Activated naive CD8-positive, alpha-beta T cell treated with anti-CD3 and anti-CD28 coated beads, Interleukin-2, amount 10 ng/mL, durations not matched to agents 7 days and 5 days (primary cell): ENCODE results near the gene DACT3. TPM values are rescaled to one million over a fixed set of nuclear protein-coding genes. Genes with fewer than 3 reads are reported as not detected.

Experiments used
- ATAC-seq: fragments of 150-1000 bp; cut with Tn5 transposase; one replicate; pipeline ENCODE4 v1.10.0; 2021; ENCODE audit warnings: low read depth, moderate library complexity
- POLR2A ChIA-PET: fragments of 350-600 bp; sonication (Branson Sonifier 250); formaldehyde crosslinking; loops from one replicate; lab custom pipeline; 2021; ENCODE audit warnings: antibody characterized with exemption; lab: Charles Lee
- DNase-seq: peaks from one replicate; pipeline ENCODE4 v3.0.0; 2021
- H3K27ac Mint-ChIP-seq: one replicate; pipeline ENCODE4 v1.8.0; 2022; ENCODE audit warnings: mild to moderate bottlenecking, mixed read lengths
- H3K27me3 Mint-ChIP-seq: one replicate; pipeline ENCODE4 v1.8.0; 2022; ENCODE audit warnings: mild to moderate bottlenecking, moderate library complexity, mixed read lengths
- H3K36me3 Mint-ChIP-seq: one replicate; pipeline ENCODE4 v1.8.0; 2021; ENCODE audit warnings: mild to moderate bottlenecking, mixed read lengths
- H3K4me1 Mint-ChIP-seq: one replicate; pipeline ENCODE4 v1.8.0; 2021; ENCODE audit warnings: mixed read lengths
- H3K4me3 Mint-ChIP-seq: one replicate; pipeline ENCODE4 v1.8.0; 2022; ENCODE audit warnings: mild to moderate bottlenecking, moderate library complexity, mixed read lengths
- H3K9me3 Mint-ChIP-seq: one replicate; pipeline ENCODE4 v1.8.0; 2021; ENCODE audit warnings: mixed read lengths
- total RNA-seq, 2 experiments: library from RNA; stranded (reverse); gene quantifications; one replicate each; pipeline ENCODE4 v1.2.3, GENCODE V29; 2021

DACT3 gene
- total RNA-seq, 2 experiments from 2014 or later, result 0.42 to 0.48 TPM

DNA sequence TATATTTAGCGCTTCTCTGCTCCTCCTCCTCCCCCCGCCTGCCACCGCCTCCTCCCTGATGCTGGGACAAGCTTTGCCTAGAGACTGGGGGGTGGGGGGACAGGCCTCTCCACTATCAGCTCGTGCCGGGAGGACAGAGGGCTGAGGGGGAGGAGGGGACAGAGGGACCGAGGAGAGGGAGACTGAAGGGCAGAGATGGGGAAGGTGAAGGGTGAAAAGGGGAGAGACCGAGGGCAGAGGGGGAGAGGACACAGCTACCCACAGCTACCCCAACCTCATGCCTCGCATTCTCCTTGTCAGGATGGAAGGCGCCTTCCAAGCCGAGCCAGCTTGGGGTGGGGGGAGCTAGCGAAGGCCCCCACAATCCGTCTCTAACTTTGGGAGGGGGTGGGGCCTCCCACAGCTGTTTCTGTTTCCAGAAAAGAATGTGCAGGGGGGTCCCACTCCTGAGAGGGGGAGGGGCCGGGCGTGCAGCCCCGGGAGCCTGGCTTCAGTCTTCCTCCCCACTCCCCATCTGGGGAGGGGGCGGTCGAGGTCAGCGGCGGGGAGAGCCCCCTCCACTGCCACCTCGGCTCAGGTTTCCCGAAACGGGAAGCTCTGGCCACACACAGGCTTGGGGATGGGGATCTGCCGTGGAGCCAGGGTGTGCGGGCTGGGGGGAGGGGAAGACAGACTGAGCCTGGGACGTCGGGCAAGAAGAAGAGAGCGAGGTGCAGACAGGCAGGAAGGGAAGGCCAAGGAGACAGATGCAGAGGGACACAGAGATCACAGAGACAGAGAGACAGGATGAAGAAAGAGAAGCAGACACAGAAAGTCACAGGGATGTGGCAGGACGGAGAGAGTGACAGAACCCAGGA lies 1.6 kb downstream of the DACT3 start:
- peaks cover 15% of the 10 kb centered on the region for H3K4me1 Mint-ChIP-seq
- no peaks in the 10 kb centered on the region for H3K36me3 Mint-ChIP-seq
- DNase-seq (no peak), ATAC-seq (no peak)
- H3K9me3 Mint-ChIP-seq, result no peaks in the 10 kb centered on the region
- peak overlapping the region; percentile 60 for H3K4me3 Mint-ChIP-seq
- peaks cover 36% of the 10 kb centered on the region for H3K27me3 Mint-ChIP-seq
- peak overlapping the region; percentile 32 for H3K27ac Mint-ChIP-seq
- POLR2A ChIA-PET, result no interaction called here

DNA sequence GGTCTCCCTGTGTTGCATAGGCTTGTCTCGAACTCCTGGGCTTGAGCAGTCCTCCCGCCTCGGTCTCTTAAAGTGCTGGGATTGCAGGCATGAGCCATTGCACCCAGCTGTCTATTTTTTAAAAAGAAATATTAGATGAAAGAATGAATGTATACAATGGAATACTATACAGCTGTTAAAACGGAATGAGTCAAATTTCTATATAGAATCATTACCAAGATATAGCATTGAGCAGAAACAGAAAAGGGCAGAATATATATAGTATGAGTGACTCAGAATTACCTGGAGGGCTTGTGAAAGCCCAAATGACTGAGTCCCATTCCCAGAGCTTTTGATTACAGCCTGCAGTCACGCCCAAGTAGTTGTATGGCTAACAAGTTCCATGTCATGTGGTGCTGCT lies 4.4 kb downstream of the DACT3 start:
- Mint-ChIP-seq H3K27me3 (peaks cover 48% of the 10 kb centered on the region), H3K36me3 (no peaks in the 10 kb centered on the region), H3K4me3 (no peak overlapping the region), H3K9me3 (no peaks in the 10 kb centered on the region), H3K27ac (no peak overlapping the region), H3K4me1 (peaks cover 13% of the 10 kb centered on the region)
- DNase-seq, result no peak
- no peak for ATAC-seq
- POLR2A ChIA-PET, result no interaction called here

DNA sequence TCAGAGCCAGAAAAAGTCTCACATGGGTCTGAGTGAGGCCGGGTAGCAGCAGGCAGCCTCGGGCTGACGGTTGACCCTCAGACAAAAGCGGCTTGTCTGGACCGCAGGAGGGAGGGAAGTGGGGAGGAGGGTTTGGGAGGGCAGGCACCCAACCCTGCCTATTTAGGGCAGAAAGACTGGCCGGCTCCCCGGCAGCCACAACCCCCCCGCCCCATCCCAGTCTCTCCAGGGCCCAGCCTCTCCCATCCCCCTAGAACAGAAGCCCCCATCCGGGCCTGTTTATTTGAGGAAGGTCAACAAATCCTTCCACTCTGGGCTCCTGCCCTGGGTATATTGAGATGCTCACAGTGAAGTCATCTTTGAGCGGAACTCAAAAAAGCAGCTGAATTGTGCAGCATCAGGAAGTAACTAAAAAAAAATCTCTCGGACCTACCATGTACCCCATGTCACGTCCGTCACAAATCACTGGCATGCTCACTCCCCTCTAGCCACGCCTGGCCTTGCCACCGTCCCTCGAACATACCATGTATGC lies 6.3 kb downstream of the DACT3 start:
- Mint-ChIP-seq H3K9me3 (no peaks in the 10 kb centered on the region), H3K36me3 (no peaks in the 10 kb centered on the region), H3K27me3 (peaks cover 59% of the 10 kb centered on the region), H3K4me1 (peaks cover 8% of the 10 kb centered on the region), H3K4me3 (no peak overlapping the region), H3K27ac (no peak overlapping the region)
- POLR2A ChIA-PET, result no interaction called here
- no peak for ATAC-seq
- no peak for DNase-seq

DNA sequence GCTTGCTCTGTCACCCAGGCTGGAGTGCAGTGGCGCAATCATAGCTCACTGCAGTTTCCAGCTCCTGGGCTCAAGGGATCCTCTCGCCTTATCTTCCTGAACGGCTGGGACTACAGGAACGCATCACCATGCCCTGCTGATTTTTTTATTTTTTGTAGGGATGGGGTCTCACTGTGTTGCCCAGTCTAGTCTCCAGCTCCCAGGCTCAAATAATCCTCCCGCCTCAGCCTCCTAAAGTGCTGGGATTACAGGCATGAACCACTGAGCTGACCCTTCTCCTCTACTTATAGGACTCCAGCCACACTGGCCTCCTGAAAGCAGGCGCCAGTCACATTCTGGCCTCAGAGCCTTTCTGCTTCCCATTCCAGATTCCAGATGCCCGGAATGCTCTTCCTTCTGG lies 10.5 kb downstream of the DACT3 start:
- POLR2A ChIA-PET, result no interaction called here
- H3K27ac Mint-ChIP-seq, result no peak overlapping the region
- peaks cover 63% of the 10 kb centered on the region for H3K27me3 Mint-ChIP-seq
- H3K36me3 Mint-ChIP-seq, result peaks cover 6% of the 10 kb centered on the region
- no peak overlapping the region for H3K4me3 Mint-ChIP-seq
- ATAC-seq, result no peak
- no peak for DNase-seq
- peaks cover 7% of the 10 kb centered on the region for H3K9me3 Mint-ChIP-seq
- H3K4me1 Mint-ChIP-seq, result peaks cover 11% of the 10 kb centered on the region

DNA sequence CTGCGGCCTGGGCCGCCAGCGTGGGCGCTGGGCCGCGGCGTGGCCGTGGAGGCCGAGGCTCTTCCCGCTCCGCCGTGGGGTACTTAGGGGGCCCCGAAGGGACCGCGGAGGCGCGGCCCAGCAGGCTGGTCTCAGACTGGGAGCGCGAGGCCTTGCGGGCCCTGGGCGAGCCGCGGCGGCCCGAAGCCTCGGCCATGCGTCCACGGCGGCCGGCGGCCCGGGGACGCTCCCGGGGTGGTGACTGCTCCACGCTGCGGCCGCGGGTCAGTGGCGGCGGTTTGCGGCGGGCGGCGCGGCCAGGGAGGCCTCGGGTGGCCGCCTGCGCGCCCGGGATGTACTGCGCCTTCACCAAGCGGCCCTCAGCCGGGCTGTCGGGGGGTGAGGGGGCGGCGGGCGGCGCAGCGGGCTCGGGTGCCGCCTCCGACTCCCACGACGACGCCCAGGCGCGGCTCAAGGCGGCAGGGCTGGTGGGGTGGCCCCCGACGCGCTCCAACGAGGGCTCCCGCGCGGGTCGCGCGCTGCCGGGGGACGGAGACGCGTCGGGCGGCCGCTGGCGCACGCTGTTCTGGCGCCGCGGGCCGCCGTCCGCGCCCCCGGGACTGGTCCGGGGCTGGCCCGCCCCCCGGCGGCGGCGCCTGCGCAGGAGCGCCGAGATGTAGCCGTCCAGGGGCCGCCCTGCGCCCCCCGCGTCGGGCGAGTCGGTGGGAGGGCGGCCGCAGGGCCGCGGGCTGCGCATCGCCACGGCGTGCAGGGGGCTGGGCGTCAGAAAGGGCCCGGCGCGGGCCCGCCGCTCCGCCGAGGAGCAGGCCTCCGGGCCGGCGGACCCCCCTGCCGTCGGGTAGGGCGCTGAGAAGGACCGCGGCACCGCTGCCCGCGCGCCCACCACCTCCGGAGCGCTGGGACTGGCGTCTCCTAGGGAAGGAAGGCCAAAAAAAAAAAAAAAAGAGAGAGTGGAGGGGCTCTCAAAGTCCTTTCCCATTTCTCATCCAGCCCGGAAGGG lies 11.7 kb downstream of the DACT3 start:
- POLR2A ChIA-PET, result interaction anchor here (0.6 kb wide), 1 partner anchor 1685 kb away, joined by 3 read pairs; no protein-coding TSS in a partner anchor
- ATAC-seq (no peak), DNase-seq (no peak)
- peaks cover 7% of the 10 kb centered on the region for H3K9me3 Mint-ChIP-seq
- peaks cover 62% of the 10 kb centered on the region for H3K27me3 Mint-ChIP-seq
- H3K36me3 Mint-ChIP-seq, result peaks cover 6% of the 10 kb centered on the region
- no peak overlapping the region for H3K4me3 Mint-ChIP-seq
- peaks cover 8% of the 10 kb centered on the region for H3K4me1 Mint-ChIP-seq
- no peak overlapping the region for H3K27ac Mint-ChIP-seq

DNA sequence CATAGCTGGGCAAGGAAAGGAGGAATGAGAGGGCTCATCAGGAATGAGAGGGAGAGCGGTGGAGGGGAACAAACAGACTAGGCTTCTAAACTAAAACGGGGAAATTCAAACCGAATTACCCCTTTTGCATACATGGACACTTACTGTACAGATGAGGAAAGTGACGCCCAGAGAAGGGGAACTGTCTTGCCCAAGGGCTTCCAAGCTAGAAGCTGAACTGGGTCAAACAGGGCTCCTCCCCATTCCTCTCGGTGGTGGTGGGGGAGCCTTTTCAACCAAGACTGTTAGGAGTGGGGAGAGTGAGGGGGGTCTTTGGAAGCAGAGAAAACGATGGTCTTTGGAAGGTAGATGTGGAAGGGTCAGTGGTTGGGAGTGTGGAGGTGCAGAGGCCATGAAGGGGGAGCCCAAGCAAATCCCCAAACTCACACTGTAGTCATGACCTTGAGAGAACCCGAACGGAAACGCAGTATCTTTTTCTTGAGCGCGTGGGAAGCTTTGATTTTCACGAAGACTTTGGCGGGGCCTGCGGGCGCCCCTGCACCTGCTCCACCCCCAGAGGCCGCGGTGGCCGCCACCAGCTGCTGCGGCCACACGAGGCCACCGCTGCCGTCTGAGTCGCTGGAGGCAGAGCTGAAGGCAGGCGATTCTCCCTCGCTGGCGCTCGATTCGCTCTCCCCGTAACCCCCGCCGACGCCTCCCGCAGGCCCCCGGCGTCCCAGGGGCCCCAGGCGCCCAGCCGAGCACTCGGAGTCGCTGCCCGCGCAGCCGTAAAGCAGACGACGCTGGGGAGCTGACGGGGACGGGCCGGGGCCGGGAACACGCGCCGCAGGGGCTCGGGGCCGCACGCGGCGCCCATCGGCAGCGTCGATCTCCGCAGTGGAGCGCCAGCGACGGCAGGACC lies 12.7 kb downstream of the DACT3 start:
- Mint-ChIP-seq H3K27me3 (peaks cover 60% of the 10 kb centered on the region), H3K27ac (peak overlapping the region; percentile 49), H3K4me3 (peak overlapping the region; percentile 18), H3K4me1 (peaks cover 6% of the 10 kb centered on the region), H3K36me3 (peaks cover 6% of the 10 kb centered on the region), H3K9me3 (peaks cover 7% of the 10 kb centered on the region)
- ATAC-seq, result no peak
- DNase-seq, result no peak
- POLR2A ChIA-PET, result interaction anchor here (0.6 kb wide), 2 partner anchors 35 to 1686 kb away, joined by 3 read pairs; no protein-coding TSS in a partner anchor

DNA sequence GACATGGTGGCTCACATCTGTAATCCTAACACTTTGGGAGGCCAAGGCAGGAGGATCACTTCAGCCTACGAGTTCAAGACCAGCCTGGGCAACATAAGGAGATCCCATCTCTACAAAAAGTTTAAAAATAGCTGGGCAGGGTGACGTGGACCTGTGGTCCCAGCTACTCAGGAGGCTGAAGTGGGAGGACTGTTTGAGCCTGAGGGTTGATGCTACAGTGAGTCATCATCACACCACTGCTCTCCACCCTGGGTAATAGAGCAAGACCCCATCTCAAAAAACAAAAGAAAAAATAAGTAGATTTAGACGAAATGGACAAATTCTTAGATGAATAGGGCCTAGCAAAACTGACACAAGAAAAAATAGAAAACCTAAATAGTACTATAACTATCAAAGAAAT lies 14.6 kb downstream of the DACT3 start:
- POLR2A ChIA-PET, result no interaction called here
- H3K27ac Mint-ChIP-seq, result no peak overlapping the region
- no peak for ATAC-seq

DNA sequence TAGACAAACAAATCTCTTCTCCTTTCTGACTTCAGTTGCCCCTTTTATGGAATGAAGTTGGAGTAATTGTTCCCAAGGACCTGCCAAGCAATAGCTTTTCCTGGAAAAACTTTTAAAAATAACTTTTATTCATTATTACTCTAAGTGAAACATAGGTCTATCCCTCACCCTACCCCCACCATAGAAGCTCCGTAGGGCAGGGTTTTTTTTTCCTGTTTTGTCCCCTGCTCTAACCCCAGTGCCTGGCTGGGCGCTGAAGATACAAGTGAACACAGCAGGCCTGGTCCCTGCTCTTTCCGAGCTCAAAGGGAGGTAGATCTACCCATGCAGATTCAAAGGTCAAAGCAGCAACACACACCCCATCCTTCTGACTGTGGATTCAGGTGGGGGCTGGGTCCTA lies 16.3 kb downstream of the DACT3 start:
- Mint-ChIP-seq H3K9me3 (peaks cover 7% of the 10 kb centered on the region), H3K4me3 (no peak overlapping the region), H3K36me3 (peaks cover 6% of the 10 kb centered on the region), H3K4me1 (peaks cover 4% of the 10 kb centered on the region), H3K27me3 (peaks cover 38% of the 10 kb centered on the region), H3K27ac (no peak overlapping the region)
- DNase-seq (no peak), ATAC-seq (no peak)
- POLR2A ChIA-PET, result no interaction called here

More for the DNA sequence above, 14.6 kb downstream of the DACT3 start:
- Mint-ChIP-seq H3K36me3 (peaks cover 6% of the 10 kb centered on the region), H3K27me3 (peaks cover 52% of the 10 kb centered on the region), H3K9me3 (peaks cover 7% of the 10 kb centered on the region), H3K4me3 (no peak overlapping the region), H3K4me1 (peaks cover 4% of the 10 kb centered on the region)
- DNase-seq, result no peak

DNA sequence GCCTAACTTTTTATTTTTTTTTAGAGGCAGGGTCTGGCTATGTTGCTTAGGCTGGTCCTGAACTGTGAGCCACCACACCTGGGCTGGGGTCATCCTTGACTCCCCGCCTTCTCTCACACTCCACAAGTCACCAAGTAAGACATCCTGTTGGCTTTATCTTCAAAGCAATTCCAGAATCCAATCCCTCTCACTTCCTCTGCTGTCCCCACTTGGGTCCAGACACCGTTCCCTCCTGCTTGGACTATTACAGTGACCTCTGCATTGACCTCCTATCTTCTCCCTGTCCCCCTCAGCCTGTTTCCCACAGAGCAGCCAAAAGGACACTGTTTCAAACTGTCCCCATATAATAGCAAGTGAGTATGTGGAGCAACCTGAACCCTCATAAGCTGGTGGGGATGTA lies 20.3 kb downstream of the DACT3 start:
- Mint-ChIP-seq H3K27ac (no peak overlapping the region), H3K9me3 (no peaks in the 10 kb centered on the region), H3K27me3 (peaks cover 14% of the 10 kb centered on the region)

DNA sequence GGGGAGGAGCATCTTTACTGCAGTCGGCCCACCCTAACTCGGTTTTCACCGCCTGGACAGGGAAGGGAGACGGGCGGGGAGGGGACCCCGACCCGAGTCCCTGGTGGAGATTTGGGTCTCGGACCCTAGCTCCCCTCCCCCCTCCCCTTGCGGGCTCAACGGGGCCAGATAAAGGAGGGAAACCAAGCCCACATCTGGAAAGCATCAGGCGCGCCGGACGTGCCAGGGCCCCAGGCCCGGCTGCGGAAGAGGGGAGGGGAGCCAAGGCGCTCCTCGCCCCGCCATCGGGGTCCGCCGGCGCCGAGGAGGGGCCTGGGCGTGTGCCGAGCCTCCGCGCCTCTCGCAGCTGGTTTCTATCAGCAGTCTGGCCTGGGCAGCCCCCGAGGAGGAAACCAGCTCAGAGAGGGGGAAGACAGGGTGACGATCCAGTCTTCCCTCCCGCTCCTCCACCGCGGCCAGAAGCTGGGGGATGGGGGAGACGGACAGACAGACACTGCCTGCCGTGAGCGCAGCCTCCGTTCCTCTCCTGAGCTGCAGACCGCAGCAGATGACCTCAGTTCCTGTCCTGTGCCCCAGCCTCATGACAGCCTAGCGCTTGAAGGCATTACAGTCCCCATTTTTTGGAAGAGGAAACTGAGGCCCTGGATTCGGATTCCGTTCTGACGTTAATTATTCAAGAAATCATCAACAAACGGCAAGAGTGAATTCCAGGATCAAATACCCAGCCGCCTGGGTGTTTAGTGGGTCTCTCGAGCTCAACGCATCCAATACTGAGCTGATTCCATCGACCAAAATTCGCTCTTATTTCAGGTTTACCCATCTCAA lies 21.4 kb downstream of the DACT3 start:
- Mint-ChIP-seq H3K27me3 (peaks cover 7% of the 10 kb centered on the region), H3K27ac (peak overlapping the region; percentile 38), H3K9me3 (no peaks in the 10 kb centered on the region), H3K4me3 (no peak overlapping the region), H3K4me1 (peaks cover 4% of the 10 kb centered on the region), H3K36me3 (no peaks in the 10 kb centered on the region)
- DNase-seq (peak; percentile 61), ATAC-seq (no peak)
- POLR2A ChIA-PET, result interaction anchor here (0.9 kb wide), 1 partner anchor 21 kb away, joined by 3 read pairs; no protein-coding TSS in a partner anchor

More for the DNA sequence above, 20.3 kb downstream of the DACT3 start:
- H3K4me3 Mint-ChIP-seq, result peak overlapping the region; percentile 9
- H3K4me1 Mint-ChIP-seq, result peaks cover 2% of the 10 kb centered on the region
- POLR2A ChIA-PET, result no interaction called here
- H3K36me3 Mint-ChIP-seq, result no peaks in the 10 kb centered on the region
- DNase-seq, result no peak
- no peak for ATAC-seq

DNA sequence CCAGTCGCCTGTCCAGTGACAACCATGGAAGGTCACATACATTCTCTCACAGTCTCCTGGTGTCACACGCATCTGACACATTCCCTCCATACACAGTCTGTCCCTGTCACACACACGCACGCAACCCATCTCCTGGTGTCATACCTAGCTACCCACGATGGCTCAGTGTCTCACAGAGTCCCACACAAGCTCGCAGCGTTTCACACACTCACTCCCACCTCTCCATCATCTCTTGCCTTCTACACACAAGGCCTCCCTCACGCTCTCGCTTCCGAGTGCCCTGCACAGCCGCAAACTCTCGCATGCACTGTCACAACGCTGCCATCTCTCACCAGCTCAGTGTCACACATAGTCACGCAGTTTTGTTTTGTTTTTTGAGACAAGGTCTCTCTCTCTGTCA lies 23.8 kb downstream of the DACT3 start:
- H3K4me3 Mint-ChIP-seq, result no peak overlapping the region
- POLR2A ChIA-PET, result interaction anchor here (0.7 to 1.1 kb wide), 5 partner anchors 12 to 76 kb away, joined by 3 read pairs; partner anchors contain the start of genes CALM3 and PTGIR
- no peaks in the 10 kb centered on the region for H3K9me3 Mint-ChIP-seq
- ATAC-seq, result no peak
- H3K27ac Mint-ChIP-seq, result no peak overlapping the region
- peaks cover 14% of the 10 kb centered on the region for H3K4me1 Mint-ChIP-seq
- no peaks in the 10 kb centered on the region for H3K36me3 Mint-ChIP-seq
- H3K27me3 Mint-ChIP-seq, result peaks cover 2% of the 10 kb centered on the region
- no peak for DNase-seq
